Transverse colon (tissue), 4 donors: Measurements from ENCODE around the gene PMVK.

Experiments
- POLR2AphosphoS5 ChIP-seq, 3 donors: sonication (generic); formaldehyde crosslinking; IDR thresholded peaks; one replicate each; pipeline ENCODE4 v1.6.1; 2016; ENCODE audit warnings: antibody characterized with exemption in 3 of 3
- TF ChIP-seq, protein P1 (sequence below), 5 experiments: fragments of 200-600 bp in 3 of 5; fragments of 450-650 bp in 2 of 5; sonication (generic) in 3 of 5; IDR thresholded peaks; 1 replicate in 2 of 5; 2 replicates in 3 of 5; pipeline ENCODE4 v1.5.1; 2016 to 2017; ENCODE audit warnings: antibody characterized with exemption in 5 of 5, inconsistent platforms in 3 of 5, mild to moderate bottlenecking in 2 of 5, moderate library complexity in 1 of 5

GRCh38 chr1:154937988-154938386, 1.5 kb upstream of the PMVK start:
- TF ChIP-seq, protein P1, sequence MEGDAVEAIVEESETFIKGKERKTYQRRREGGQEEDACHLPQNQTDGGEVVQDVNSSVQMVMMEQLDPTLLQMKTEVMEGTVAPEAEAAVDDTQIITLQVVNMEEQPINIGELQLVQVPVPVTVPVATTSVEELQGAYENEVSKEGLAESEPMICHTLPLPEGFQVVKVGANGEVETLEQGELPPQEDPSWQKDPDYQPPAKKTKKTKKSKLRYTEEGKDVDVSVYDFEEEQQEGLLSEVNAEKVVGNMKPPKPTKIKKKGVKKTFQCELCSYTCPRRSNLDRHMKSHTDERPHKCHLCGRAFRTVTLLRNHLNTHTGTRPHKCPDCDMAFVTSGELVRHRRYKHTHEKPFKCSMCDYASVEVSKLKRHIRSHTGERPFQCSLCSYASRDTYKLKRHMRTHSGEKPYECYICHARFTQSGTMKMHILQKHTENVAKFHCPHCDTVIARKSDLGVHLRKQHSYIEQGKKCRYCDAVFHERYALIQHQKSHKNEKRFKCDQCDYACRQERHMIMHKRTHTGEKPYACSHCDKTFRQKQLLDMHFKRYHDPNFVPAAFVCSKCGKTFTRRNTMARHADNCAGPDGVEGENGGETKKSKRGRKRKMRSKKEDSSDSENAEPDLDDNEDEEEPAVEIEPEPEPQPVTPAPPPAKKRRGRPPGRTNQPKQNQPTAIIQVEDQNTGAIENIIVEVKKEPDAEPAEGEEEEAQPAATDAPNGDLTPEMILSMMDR (IDR thresholded peaks at IDR 0.05): no peak
- no peak for TF ChIP-seq POLR2AphosphoS5 (IDR thresholded peaks at IDR 0.05)
